Tibial nerve (tissue), 4 donors: ENCODE measurements around the gene RPP38. TPM values are rescaled to one million over a fixed set of nuclear protein-coding genes. Genes with fewer than 3 reads are reported as not detected.

Experiments
- DNase-seq, 2 donors: peaks; one replicate each; pipeline ENCODE4 v3.0.0-alpha.2; 2019; ENCODE audit warnings: low spot score in 2 of 2
- H3K27ac ChIP-seq, 4 donors: fragments of 200-600 bp; sonication (generic) in 3 of 4; one replicate each; pipeline ENCODE4 v1.5.1; 2017 to 2019; ENCODE audit warnings: mild to moderate bottlenecking in 1 of 4
- H3K27me3 ChIP-seq, 2 donors: fragments of 200-600 bp; sonication (generic) in 1 of 2; one replicate each; pipeline versions ENCODE4 v1.5.1 to v1.6.0; 2017 to 2019
- H3K36me3 ChIP-seq, 3 donors: fragments of 200-600 bp; sonication (generic); one replicate each; pipeline ENCODE4 v1.5.1; 2018 to 2019
- H3K4me1 ChIP-seq, 4 donors: fragments of 200-600 bp; sonication (generic) in 3 of 4; one replicate each; pipeline ENCODE4 v1.5.1; 2017 to 2019
- H3K4me3 ChIP-seq, 4 donors: fragments of 200-600 bp; sonication (generic) in 3 of 4; one replicate each; pipeline ENCODE4 v1.5.1; 2017 to 2019; ENCODE audit warnings: mild to moderate bottlenecking in 1 of 4, moderate library complexity in 1 of 4
- H3K9me3 ChIP-seq, 4 donors: fragments of 200-600 bp; sonication (generic) in 3 of 4; one replicate each; pipeline ENCODE4 v1.5.1; 2017 to 2019
- EP300 ChIP-seq, 2 donors: sonication (generic); formaldehyde crosslinking; IDR thresholded peaks; one replicate each; pipeline ENCODE4 v1.6.1; 2017; ENCODE audit warnings: antibody characterized with exemption in 2 of 2, mild to moderate bottlenecking in 1 of 2
- POLR2A ChIP-seq, 2 donors: fragments of 450-650 bp; IDR thresholded peaks; one replicate each; pipeline ENCODE4 v1.6.1; 2017; ENCODE audit warnings: antibody characterized with exemption in 2 of 2, mild to moderate bottlenecking in 2 of 2, moderate library complexity in 2 of 2
- WGBS, 2 donors: methylation state at CpG; one replicate each; pipeline ENCODE4 v1.1.5; 2018; 5-methylcytosine and 5-hydroxymethylcytosine counted together
- total RNA-seq, 4 donors: library from RNA; depleted of rRNA; stranded (reverse); fragments of >200 nt; gene quantifications; one replicate each; pipeline ENCODE4 v1.1.0, GENCODE V29; 2016
- TF ChIP-seq, protein P1 (sequence below), 5 experiments: fragments of 200-600 bp in 3 of 5; fragments of 450-650 bp in 2 of 5; sonication (generic) in 3 of 5; IDR thresholded peaks; one replicate each; pipeline ENCODE4 v1.5.1; 2016 to 2019; ENCODE audit warnings: antibody characterized with exemption in 5 of 5, mild to moderate bottlenecking in 3 of 5, moderate library complexity in 2 of 5

Gene RPP38
- total RNA-seq, 4 donors from 2014 or later: 10.5 to 19.2 (median 16.5) TPM

DNA sequence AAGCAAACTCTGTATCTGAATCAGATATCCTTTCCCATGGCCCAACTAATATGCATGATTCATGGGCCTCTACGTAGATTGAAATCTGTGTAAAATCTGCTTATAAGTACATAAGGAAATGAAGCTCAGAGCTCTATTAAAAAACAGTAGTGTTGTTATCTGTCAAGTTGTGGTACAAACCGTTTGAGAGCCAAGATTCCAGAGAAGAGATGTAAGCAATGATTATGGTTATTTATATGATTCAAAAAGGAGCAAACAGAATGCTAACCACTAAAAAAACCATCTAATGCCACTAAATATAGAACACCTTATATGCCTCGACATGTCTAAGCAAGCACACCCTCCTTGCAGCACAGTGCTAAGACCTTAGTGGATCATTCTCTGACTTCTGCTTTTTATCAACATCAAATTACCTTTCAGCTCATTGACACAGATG lies 26.6 kb downstream of the RPP38 start:
- TF ChIP-seq, protein P1, sequence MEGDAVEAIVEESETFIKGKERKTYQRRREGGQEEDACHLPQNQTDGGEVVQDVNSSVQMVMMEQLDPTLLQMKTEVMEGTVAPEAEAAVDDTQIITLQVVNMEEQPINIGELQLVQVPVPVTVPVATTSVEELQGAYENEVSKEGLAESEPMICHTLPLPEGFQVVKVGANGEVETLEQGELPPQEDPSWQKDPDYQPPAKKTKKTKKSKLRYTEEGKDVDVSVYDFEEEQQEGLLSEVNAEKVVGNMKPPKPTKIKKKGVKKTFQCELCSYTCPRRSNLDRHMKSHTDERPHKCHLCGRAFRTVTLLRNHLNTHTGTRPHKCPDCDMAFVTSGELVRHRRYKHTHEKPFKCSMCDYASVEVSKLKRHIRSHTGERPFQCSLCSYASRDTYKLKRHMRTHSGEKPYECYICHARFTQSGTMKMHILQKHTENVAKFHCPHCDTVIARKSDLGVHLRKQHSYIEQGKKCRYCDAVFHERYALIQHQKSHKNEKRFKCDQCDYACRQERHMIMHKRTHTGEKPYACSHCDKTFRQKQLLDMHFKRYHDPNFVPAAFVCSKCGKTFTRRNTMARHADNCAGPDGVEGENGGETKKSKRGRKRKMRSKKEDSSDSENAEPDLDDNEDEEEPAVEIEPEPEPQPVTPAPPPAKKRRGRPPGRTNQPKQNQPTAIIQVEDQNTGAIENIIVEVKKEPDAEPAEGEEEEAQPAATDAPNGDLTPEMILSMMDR (IDR thresholded peaks at IDR 0.05): no peak
- TF ChIP-seq EP300 (IDR thresholded peaks at IDR 0.05): no peak
- DNase-seq: no peak
- H3K27me3 ChIP-seq: no peaks in the 10 kb centered on the region
- H3K4me3 ChIP-seq: no peak overlapping the region
- 67 to 73% methylated on average over 3 of the region's 3 CpGs for WGBS, 2 donors
- no peaks in the 10 kb centered on the region for H3K9me3 ChIP-seq
- no peaks in the 10 kb centered on the region for H3K4me1 ChIP-seq
- no peak overlapping the region for H3K27ac ChIP-seq
- H3K36me3 ChIP-seq: peaks cover 0 to 72% (median 0%) of the 10 kb centered on the region in 3 donors

DNA sequence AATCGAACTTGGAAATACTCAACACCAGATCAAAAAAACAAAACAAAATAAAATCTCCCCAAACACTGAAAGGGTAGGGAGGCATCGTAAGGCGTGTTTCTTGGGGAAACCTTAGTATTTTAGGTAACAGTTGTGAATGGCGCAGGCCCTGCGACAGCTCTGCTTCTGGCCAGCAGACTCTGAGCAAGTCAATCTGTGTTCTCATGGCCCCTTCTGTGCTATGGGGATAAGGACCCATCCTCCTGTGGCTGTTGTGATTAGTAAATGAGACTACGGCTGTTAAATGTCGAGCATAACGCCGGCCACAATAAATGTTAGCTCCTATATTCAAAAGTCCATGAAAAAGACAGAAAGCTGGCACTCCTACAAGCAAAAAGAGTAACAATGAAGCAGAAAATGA lies 27.0 kb downstream of the RPP38 start:
- no peak overlapping the region for H3K4me3 ChIP-seq
- H3K36me3 ChIP-seq: peaks cover 0 to 70% (median under 1%) of the 10 kb centered on the region in 3 donors
- H3K27me3 ChIP-seq: no peaks in the 10 kb centered on the region
- no peak for DNase-seq
- no peaks in the 10 kb centered on the region for H3K4me1 ChIP-seq
- H3K9me3 ChIP-seq: no peaks in the 10 kb centered on the region
- 96 to 97% methylated on average over 9 of the region's 9 CpGs for WGBS, 2 donors
- no peak overlapping the region for H3K27ac ChIP-seq
- no peak for TF ChIP-seq POLR2A (IDR thresholded peaks at IDR 0.05)
- TF ChIP-seq, protein P1 (IDR thresholded peaks at IDR 0.05): no peak
- no peak for TF ChIP-seq EP300 (IDR thresholded peaks at IDR 0.05)

DNA sequence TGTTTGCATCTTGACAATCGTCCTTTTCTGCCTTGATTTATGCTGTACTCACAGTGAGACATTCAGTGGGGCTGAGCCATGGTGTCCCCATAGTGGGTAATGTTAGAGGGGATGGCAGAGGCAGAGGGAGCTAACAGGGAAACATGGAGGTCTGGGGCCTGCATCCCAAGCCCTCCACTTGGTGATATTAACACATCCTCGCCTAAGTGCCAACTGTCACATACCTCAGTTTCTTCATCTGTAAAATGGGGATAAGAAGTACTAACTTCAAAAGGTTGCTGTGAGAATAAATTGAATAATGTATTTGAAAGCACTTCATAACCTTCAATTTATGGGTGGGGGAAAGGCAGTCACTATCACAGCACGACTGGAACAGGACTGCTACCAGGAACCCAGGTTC lies 27.8 kb downstream of the RPP38 start:
- no peak for TF ChIP-seq EP300 (IDR thresholded peaks at IDR 0.05)
- no peak overlapping the region for H3K27ac ChIP-seq
- H3K9me3 ChIP-seq: no peaks in the 10 kb centered on the region
- peaks cover 0 to 70% (median 5%) of the 10 kb centered on the region in 3 donors for H3K36me3 ChIP-seq
- H3K4me1 ChIP-seq: no peaks in the 10 kb centered on the region
- no peaks in the 10 kb centered on the region for H3K27me3 ChIP-seq
- 92% methylated on average over 3 of the region's 3 CpGs for WGBS, 2 donors
- no peak overlapping the region for H3K4me3 ChIP-seq
- no peak for DNase-seq

DNA sequence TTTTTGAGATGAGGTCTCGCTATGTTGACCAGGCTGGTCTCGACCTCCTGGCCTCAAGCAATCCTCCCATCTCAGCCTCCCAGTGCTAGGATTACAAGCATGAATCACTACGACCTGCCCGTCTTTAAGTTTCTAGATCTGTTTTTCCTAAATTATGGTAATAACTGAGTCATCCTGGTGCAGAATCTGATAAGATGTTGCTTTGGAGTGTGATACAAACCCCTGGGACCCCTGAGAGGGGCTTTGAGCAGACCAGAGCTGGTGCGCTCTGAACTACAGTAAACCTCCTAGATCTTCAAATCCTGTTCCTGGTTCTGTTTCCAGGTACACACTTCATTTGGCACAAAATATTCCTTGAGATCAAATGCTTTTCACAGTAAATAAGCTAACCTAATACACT lies 34.2 kb downstream of the RPP38 start:
- 96 to 99% methylated on average over 5 of the region's 5 CpGs for WGBS, 2 donors
- H3K36me3 ChIP-seq: peaks cover 3 to 84% (median 19%) of the 10 kb centered on the region in 3 donors
- H3K27ac ChIP-seq: no peak overlapping the region
- TF ChIP-seq EP300 (IDR thresholded peaks at IDR 0.05): no peak
- TF ChIP-seq, protein P1 (IDR thresholded peaks at IDR 0.05): no peak
- no peak for DNase-seq
- no peaks in the 10 kb centered on the region for H3K4me1 ChIP-seq
- no peaks in the 10 kb centered on the region for H3K27me3 ChIP-seq
- no peak overlapping the region for H3K4me3 ChIP-seq
- H3K9me3 ChIP-seq: no peaks in the 10 kb centered on the region

DNA sequence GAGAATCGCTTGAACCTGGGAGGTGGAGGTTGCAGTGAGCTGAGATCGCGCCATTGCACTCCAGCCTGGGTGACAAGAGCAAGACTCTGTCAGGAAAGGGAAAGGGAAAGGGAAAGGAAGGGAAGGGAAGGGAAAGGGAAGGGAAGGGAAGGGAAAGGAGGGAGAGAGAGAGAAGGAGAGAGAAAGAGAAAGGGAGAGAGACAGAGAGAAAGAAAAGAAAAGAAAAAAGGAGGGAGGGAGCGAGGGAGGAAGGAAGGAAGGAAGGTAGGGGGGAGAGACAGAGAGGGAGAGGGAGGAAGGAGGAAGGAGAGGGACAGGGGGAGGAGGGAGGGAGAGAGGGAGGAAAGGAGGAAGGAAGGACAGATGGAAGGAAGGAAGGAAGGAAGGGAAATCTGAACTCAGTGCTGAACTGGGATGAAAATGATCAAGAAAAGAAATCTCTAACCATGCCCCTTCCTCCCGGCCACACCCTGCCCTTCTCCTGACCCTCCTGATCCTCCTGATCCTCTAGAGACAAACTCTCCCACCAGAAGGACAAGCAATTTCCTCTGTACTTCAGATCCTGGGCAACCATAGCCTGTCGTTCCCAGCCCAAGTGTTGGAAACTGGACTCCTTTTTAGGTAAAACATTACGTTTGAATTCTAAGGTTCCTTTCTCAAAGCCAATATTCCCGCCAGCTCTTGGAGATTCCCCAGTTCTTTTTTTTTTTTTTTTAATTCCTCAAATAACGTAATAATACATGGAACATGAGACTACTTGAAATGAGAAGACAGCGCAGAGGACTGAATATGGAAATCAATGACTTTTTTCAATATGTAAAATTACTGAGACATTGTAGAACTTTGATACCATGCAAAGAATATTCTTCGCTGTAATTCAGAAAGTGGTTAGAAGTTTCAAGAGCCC lies 39.2 kb downstream of the RPP38 start:
- H3K4me1 ChIP-seq: peaks cover 0 to 6% (median 0%) of the 10 kb centered on the region in 4 donors
- DNase-seq: no peak
- peaks cover 3 to 59% (median 19%) of the 10 kb centered on the region in 3 donors for H3K36me3 ChIP-seq
- no peaks in the 10 kb centered on the region for H3K9me3 ChIP-seq
- TF ChIP-seq, protein P1 (IDR thresholded peaks at IDR 0.05): no peak
- no peak for TF ChIP-seq EP300 (IDR thresholded peaks at IDR 0.05)
- no peak for TF ChIP-seq POLR2A (IDR thresholded peaks at IDR 0.05)
- H3K27ac ChIP-seq: no peak overlapping the region
- H3K4me3 ChIP-seq: no peak overlapping the region
- no peaks in the 10 kb centered on the region for H3K27me3 ChIP-seq
- WGBS, 2 donors: 87 to 88% methylated on average over 11 of the region's 11 CpGs
